ENCODE measurements around the gene AGPS. TPM values are rescaled to one million over a fixed set of nuclear protein-coding genes. Genes with fewer than 3 reads are reported as not detected.

AGPS gene
- total and polyA plus RNA-seq, 10 of the 15 experiments (the other 5 are each of a cell fraction or from before 2014, with no cell fraction given) = 7.9 to 54.2 (median 38.7) TPM

DNA sequence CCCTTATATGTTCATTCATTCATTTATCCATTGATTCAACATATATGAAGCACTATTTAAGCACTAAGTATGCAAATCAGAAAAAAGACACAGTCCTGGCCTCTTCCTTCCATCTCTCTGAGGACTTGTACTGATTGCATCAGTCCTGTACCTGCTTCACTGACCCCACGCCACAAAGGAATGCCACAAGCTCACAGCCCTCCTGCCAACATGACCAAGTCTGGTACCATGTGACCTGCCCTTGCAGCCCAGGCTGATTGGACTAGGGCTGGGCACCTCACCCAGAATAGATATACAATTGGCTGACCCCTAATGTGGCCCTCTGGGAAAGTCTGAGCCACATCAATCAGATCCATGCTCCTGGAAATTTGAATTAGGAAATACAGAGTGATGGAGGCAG is 196.6 kb downstream of the AGPS start:
- FAIRE-seq (no peak), DNase-seq (ENCODE audit: low read depth, low spot score) (no peak), ATAC-seq (no peak)
- H3K79me2 ChIP-seq (ENCODE audit: control insufficient read depth, insufficient read depth, low read length) = no peaks in the 10 kb centered on the region
- 0% methylated on average over 1 of the region's 1 CpG for WGBS (ENCODE audit: insufficient coverage, insufficient replicate concordance, low lambda C conversion rate, missing lambda C conversion rate)
- ChIA-PET SMC1A (ENCODE audit: uncharacterized antibody, unreplicated experiment) (interaction anchor here (1.1 to 1.2 kb wide), 2 partner anchors 45 to 99 kb away, joined by 3 read pairs; no protein-coding TSS in a partner anchor), POLR2A (no interaction called here), RAD21 (ENCODE audit: unreplicated experiment) (no interaction called here), CTCF (interaction anchor here (0.8 kb wide), 1 partner anchor 11 kb away, joined by 3 read pairs; no protein-coding TSS in a partner anchor)
- intact Hi-C loops (cut with micrococcal nuclease; ENCODE audit: unreplicated experiment) = no loop called here
- no peak overlapping the region for H3K27ac ChIP-seq (ENCODE audit: control insufficient read depth, insufficient read depth)
- no peaks in the 10 kb centered on the region for H3K36me3 ChIP-seq (ENCODE audit: control insufficient read depth in 2 of 2, insufficient read depth in 2 of 2, low read length in 1 of 2)
- no peak overlapping the region for H3K4me2 ChIP-seq (ENCODE audit: control insufficient read depth, insufficient read depth)
- no TSS peak for BruUV-seq (replicated peaks)
- no peaks in the 10 kb centered on the region for H4K20me1 ChIP-seq (ENCODE audit: control insufficient read depth, insufficient read depth)
- no peaks in the 10 kb centered on the region for H3K27me3 ChIP-seq (replicated peaks in 1 of 2; ENCODE audit: control insufficient read depth in 2 of 2, insufficient read depth in 2 of 2, low read length in 1 of 2)
- no peak overlapping the region for H2AFZ ChIP-seq (ENCODE audit: control insufficient read depth, low read depth, low read length)
- no peak overlapping the region for H3K9ac ChIP-seq (ENCODE audit: control insufficient read depth, insufficient read depth, low read length)
- in situ Hi-C loops (cut with MboI) = no loop called here
- H3K4me1 ChIP-seq (ENCODE audit: control insufficient read depth, insufficient read depth, low read length) = no peaks in the 10 kb centered on the region
- no peaks in the 10 kb centered on the region for H3K9me3 ChIP-seq (replicated peaks; ENCODE audit: control insufficient read depth, insufficient read depth, low read length)
- no peak overlapping the region for H3K4me3 ChIP-seq
- no peak for TF ChIP-seq ZNF207 (IDR thresholded peaks at IDR 0.05; ENCODE audit: borderline replicate concordance)
- TF ChIP-seq, protein P1, sequence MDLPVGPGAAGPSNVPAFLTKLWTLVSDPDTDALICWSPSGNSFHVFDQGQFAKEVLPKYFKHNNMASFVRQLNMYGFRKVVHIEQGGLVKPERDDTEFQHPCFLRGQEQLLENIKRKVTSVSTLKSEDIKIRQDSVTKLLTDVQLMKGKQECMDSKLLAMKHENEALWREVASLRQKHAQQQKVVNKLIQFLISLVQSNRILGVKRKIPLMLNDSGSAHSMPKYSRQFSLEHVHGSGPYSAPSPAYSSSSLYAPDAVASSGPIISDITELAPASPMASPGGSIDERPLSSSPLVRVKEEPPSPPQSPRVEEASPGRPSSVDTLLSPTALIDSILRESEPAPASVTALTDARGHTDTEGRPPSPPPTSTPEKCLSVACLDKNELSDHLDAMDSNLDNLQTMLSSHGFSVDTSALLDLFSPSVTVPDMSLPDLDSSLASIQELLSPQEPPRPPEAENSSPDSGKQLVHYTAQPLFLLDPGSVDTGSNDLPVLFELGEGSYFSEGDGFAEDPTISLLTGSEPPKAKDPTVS (IDR thresholded peaks at IDR 0.05; ENCODE audit: low read depth, low read length) = no peak
- TF ChIP-seq, protein P2, sequence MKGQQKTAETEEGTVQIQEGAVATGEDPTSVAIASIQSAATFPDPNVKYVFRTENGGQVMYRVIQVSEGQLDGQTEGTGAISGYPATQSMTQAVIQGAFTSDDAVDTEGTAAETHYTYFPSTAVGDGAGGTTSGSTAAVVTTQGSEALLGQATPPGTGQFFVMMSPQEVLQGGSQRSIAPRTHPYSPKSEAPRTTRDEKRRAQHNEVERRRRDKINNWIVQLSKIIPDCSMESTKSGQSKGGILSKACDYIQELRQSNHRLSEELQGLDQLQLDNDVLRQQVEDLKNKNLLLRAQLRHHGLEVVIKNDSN (IDR thresholded peaks at IDR 0.05; ENCODE audit: borderline replicate concordance, extremely low read length, insufficient read depth, low read depth, low read length) = no peak
- TF ChIP-seq ZSCAN29 (IDR thresholded peaks at IDR 0.05) = no peak
- no peak for TF ChIP-seq KLF5 (IDR thresholded peaks at IDR 0.05; ENCODE audit: partially characterized antibody)
- TF ChIP-seq MEF2A (IDR thresholded peaks at IDR 0.05; ENCODE audit: insufficient read depth, low read depth, low read length) = no peak
- TF ChIP-seq PAX8 (IDR thresholded peaks at IDR 0.05) = no peak
- TF ChIP-seq NFYB (IDR thresholded peaks at IDR 0.05; ENCODE audit: insufficient read depth, low read depth, low read length) = no peak
- TF ChIP-seq RAD51 (IDR thresholded peaks at IDR 0.05) = no peak
- TF ChIP-seq, protein P3, sequence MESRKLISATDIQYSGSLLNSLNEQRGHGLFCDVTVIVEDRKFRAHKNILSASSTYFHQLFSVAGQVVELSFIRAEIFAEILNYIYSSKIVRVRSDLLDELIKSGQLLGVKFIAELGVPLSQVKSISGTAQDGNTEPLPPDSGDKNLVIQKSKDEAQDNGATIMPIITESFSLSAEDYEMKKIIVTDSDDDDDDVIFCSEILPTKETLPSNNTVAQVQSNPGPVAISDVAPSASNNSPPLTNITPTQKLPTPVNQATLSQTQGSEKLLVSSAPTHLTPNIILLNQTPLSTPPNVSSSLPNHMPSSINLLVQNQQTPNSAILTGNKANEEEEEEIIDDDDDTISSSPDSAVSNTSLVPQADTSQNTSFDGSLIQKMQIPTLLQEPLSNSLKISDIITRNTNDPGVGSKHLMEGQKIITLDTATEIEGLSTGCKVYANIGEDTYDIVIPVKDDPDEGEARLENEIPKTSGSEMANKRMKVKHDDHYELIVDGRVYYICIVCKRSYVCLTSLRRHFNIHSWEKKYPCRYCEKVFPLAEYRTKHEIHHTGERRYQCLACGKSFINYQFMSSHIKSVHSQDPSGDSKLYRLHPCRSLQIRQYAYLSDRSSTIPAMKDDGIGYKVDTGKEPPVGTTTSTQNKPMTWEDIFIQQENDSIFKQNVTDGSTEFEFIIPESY (IDR thresholded peaks at IDR 0.05) = no peak
- TF ChIP-seq, protein P4, sequence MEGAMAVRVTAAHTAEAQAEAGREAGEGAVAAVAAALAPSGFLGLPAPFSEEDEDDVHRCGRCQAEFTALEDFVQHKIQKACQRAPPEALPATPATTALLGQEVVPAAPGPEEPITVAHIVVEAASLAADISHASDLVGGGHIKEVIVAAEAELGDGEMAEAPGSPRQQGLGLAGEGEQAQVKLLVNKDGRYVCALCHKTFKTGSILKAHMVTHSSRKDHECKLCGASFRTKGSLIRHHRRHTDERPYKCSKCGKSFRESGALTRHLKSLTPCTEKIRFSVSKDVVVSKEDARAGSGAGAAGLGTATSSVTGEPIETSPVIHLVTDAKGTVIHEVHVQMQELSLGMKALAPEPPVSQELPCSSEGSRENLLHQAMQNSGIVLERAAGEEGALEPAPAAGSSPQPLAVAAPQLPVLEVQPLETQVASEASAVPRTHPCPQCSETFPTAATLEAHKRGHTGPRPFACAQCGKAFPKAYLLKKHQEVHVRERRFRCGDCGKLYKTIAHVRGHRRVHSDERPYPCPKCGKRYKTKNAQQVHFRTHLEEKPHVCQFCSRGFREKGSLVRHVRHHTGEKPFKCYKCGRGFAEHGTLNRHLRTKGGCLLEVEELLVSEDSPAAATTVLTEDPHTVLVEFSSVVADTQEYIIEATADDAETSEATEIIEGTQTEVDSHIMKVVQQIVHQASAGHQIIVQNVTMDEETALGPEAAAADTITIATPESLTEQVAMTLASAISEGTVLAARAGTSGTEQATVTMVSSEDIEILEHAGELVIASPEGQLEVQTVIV (IDR thresholded peaks at IDR 0.05; ENCODE audit: borderline replicate concordance, partially characterized antibody) = no peak
- TF ChIP-seq, protein P5, sequence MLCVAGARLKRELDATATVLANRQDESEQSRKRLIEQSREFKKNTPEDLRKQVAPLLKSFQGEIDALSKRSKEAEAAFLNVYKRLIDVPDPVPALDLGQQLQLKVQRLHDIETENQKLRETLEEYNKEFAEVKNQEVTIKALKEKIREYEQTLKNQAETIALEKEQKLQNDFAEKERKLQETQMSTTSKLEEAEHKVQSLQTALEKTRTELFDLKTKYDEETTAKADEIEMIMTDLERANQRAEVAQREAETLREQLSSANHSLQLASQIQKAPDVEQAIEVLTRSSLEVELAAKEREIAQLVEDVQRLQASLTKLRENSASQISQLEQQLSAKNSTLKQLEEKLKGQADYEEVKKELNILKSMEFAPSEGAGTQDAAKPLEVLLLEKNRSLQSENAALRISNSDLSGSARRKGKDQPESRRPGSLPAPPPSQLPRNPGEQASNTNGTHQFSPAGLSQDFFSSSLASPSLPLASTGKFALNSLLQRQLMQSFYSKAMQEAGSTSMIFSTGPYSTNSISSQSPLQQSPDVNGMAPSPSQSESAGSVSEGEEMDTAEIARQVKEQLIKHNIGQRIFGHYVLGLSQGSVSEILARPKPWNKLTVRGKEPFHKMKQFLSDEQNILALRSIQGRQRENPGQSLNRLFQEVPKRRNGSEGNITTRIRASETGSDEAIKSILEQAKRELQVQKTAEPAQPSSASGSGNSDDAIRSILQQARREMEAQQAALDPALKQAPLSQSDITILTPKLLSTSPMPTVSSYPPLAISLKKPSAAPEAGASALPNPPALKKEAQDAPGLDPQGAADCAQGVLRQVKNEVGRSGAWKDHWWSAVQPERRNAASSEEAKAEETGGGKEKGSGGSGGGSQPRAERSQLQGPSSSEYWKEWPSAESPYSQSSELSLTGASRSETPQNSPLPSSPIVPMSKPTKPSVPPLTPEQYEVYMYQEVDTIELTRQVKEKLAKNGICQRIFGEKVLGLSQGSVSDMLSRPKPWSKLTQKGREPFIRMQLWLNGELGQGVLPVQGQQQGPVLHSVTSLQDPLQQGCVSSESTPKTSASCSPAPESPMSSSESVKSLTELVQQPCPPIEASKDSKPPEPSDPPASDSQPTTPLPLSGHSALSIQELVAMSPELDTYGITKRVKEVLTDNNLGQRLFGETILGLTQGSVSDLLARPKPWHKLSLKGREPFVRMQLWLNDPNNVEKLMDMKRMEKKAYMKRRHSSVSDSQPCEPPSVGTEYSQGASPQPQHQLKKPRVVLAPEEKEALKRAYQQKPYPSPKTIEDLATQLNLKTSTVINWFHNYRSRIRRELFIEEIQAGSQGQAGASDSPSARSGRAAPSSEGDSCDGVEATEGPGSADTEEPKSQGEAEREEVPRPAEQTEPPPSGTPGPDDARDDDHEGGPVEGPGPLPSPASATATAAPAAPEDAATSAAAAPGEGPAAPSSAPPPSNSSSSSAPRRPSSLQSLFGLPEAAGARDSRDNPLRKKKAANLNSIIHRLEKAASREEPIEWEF (IDR thresholded peaks at IDR 0.05; ENCODE audit: insufficient replicate concordance, low read depth, low read length) = no peak
